LNCAP (cell line): Measurements from ENCODE around the gene CACNG6.

Source experiments
- CTCF ChIP-seq: fragments of 450-650 bp; IDR thresholded peaks from 2 replicates; pipeline ENCODE4 v1.5.1; 2017; ENCODE audit warnings: mild to moderate bottlenecking

The CACNG6 gene

GRCh38 chr19:53983457-53984289 lies 7.8 kb upstream of the CACNG6 start:
- TF ChIP-seq CTCF: no peak

GRCh38 chr19:53985863-53986262 lies 5.6 kb upstream of the CACNG6 start:
- TF ChIP-seq CTCF: no peak

GRCh38 chr19:53988981-53989380 lies 2.5 kb upstream of the CACNG6 start:
- no peak for TF ChIP-seq CTCF

GRCh38 chr19:53989600-53990533 lies 1.6 kb upstream of the CACNG6 start:
- TF ChIP-seq CTCF: no peak

GRCh38 chr19:53992211-53992610 lies 774 bp downstream of the CACNG6 start:
- no peak for TF ChIP-seq CTCF

GRCh38 chr19:53992815-53993214 lies 1.4 kb downstream of the CACNG6 start:
- no peak for TF ChIP-seq CTCF

- no peak for TF ChIP-seq CTCF
Measured at GRCh38 chr19:53993448-53993847, 2.0 kb downstream of the CACNG6 start.
